Measurements from ENCODE around the gene NBAS.

DNA sequence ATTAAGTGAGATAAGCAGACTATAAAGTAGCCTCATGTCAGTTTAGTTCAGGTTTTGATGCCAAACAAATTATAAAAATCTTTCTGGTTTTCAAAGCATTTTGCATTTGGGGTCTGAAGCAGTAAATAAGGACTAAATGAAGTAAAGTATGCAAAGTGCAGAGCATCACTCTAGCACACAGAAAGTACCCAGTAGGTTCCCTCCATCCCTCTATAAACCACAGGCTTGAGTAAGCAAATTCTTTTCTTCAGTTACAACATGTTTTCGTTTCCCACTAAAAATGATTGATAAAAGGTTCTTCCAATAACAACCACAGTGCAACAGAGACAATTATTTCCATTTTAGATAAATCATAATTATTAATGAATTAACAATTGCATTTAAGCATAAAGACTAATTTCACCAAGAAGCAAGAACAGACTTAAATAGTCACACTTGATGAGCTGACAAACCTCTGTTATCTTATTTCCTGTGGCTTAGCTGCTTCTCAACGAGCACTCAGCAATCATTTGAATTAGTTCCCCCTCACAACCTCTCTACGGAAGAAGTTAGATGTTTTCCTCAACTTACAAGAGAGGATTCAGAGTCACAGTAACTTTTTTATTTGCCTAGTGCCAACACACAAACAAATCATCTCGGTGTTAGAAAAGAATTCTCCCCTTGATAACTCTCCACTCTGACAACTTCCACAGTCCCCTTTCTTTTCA, 249.8 kb downstream of the NBAS start:
- TF ChIP-seq CTCF (IDR thresholded peaks at IDR 0.05) (no peak), POLR2AphosphoS5 (IDR thresholded peaks at IDR 0.05; ENCODE audit: insufficient read depth in 1 of 2, low read depth in 1 of 2) (no peak)
